H7 (cell line): Measurements from ENCODE around the gene DCST1. TPM values are rescaled to one million over a fixed set of nuclear protein-coding genes. Genes with fewer than 3 reads are reported as not detected.

ENCODE experiments used
- DNase-seq: peaks from one replicate; pipeline ENCODE4 v3.0.0; 2012
- H3K27me3 ChIP-seq: 2 replicates; pipeline ENCODE4 v1.6.0; 2011; ENCODE audit warnings: mild to moderate bottlenecking, low read length; ENCODE audit not compliant: control insufficient read depth, insufficient read depth
- H3K36me3 ChIP-seq: replicated peaks from 2 replicates; pipeline ENCODE4 v1.5.1; 2011; ENCODE audit warnings: low read length; ENCODE audit not compliant: control insufficient read depth, insufficient read depth
- H3K4me3 ChIP-seq: 2 replicates; pipeline ENCODE4 v1.5.1; 2011; ENCODE audit warnings: low read depth, mild to moderate bottlenecking, control low read depth, low read length, moderate library complexity; ENCODE audit not compliant: insufficient read depth
- total RNA-seq: library from RNA; depleted of rRNA; stranded (reverse); fragments of >200 nt; shearing (Covaris generic); gene quantifications from 2 replicates; pipeline ENCODE4 v1.2.3, GENCODE V29; 2014

DCST1 gene
- total RNA-seq, 1 experiment from 2014 or later = not detected

GRCh38 chr1:155060736-155061135 lies 27.1 kb downstream of the DCST1 start:
- DNase-seq = no peak
- H3K4me3 ChIP-seq = no peak overlapping the region

GRCh38 chr1:155061381-155062150 lies 27.9 kb downstream of the DCST1 start:
- Histone ChIP-seq H3K4me3 (peak overlapping the region; percentile 19; the same call in 1 of the 2 replicates), H3K36me3 (peaks cover 3% of the 10 kb centered on the region), H3K27me3 (peaks cover 9% of the 10 kb centered on the region)
- DNase-seq = peak; percentile 97

More at GRCh38 chr1:155060736-155061135, 27.1 kb downstream of the DCST1 start:
- H3K36me3 ChIP-seq = peaks cover 1% of the 10 kb centered on the region
- peaks cover 9% of the 10 kb centered on the region for H3K27me3 ChIP-seq

DNA sequence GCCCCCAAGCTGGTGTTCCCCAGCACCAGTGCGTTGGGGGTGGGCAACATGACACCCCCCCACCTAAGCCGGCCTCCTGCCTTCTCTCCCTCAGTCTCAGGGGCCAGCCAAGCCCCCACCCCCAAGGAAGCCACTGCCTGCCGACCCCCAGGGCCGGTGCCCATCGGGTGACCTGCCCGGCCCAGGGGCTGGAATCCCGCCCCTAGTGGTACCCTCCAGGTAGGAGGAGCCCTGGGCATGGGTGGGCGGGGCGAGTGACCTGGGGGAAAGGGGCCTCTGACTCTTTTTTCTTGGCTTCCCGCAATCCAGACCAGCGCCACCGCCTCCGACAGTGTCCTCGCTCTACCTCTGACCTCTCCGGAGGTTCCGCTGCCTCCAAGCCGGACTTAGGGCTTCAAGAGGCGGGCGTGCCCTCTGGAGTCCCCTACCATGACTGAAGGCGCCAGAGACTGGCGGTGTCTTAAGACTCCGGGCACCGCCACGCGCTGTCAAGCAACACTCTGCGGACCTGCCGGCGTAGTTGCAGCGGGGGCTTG lies 28.6 kb downstream of the DCST1 start:
- peak; percentile 97 for DNase-seq
- H3K27me3 ChIP-seq = peaks cover 9% of the 10 kb centered on the region
- H3K36me3 ChIP-seq = peaks cover 2% of the 10 kb centered on the region
- H3K4me3 ChIP-seq = peak overlapping the region; percentile 90

DNA sequence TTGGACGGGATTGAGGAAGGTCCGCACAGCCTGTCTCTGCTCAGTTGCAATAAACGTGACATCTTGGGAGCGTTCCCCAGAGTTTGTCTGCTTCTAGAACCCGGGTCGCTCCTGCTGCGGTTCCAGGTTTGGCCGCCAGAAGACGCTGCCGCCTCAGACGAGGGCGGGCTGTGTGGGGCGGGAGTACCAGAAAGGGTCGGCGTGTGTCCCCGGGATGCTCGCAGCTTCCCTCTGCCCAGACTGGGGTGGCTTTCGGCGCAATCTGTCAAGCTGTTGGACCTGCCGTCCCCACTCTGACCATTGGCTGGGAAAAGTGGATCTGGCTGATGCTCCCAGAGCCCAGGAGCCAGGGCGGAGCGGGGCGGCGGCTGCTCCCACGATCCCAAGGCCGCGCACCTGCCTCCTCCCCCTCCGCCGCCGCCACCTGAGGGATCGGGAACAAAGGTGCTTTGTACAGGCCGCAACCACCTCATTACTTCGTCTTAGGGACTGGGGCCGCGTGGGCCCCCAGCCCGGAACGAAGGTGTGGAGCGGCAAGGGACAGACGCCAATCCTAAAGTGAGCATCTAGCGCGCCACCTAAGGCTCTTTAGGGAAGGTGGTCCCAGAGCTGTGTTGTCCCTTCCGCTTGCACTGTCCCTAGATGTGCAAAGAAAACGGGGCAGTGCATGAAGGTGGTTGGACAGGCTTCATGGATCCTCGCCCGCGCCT lies 29.2 kb downstream of the DCST1 start:
- peak; percentile 96 for DNase-seq
- Histone ChIP-seq H3K27me3 (peaks cover 9% of the 10 kb centered on the region), H3K36me3 (peaks cover 2% of the 10 kb centered on the region), H3K4me3 (peak overlapping the region; percentile 90)

DNA sequence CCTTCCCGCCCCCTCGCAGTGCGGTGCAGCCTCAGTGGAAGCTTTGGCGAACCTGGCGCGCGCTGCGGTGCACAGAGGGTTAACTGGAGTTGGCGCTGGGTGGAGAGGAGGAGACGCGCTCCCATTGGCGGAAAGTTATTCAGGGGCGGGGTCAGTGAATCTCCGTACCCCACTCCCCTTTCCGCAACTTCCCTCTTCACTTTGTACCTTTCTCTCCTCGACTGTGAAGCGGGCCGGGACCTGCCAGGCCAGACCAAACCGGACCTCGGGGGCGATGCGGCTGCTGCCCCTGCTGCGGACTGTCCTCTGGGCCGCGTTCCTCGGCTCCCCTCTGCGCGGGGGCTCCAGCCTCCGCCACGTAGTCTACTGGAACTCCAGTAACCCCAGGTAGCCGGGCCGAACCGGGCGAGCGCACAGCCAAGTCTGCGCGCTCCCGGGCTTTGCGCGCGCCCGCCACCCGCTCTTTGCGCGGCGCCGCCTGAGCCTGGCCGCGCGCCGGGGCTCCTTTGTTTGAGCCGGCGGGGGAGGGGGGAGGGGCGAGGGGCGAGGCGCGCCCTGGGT lies 30.0 kb downstream of the DCST1 start, which contains the start of gene EFNA4:
EFNA4 (plus strand) TSS at position 191 of the 561 bp plus-strand sequence; CDS start at position 275, 84 bp downstream.
- H3K36me3 ChIP-seq = peaks cover 3% of the 10 kb centered on the region
- DNase-seq = peak; percentile 98
- peak within 1 kb of the TSS; percentile 90 for H3K4me3 ChIP-seq
- H3K27me3 ChIP-seq = peaks cover 9% of the 10 kb centered on the region

DNA sequence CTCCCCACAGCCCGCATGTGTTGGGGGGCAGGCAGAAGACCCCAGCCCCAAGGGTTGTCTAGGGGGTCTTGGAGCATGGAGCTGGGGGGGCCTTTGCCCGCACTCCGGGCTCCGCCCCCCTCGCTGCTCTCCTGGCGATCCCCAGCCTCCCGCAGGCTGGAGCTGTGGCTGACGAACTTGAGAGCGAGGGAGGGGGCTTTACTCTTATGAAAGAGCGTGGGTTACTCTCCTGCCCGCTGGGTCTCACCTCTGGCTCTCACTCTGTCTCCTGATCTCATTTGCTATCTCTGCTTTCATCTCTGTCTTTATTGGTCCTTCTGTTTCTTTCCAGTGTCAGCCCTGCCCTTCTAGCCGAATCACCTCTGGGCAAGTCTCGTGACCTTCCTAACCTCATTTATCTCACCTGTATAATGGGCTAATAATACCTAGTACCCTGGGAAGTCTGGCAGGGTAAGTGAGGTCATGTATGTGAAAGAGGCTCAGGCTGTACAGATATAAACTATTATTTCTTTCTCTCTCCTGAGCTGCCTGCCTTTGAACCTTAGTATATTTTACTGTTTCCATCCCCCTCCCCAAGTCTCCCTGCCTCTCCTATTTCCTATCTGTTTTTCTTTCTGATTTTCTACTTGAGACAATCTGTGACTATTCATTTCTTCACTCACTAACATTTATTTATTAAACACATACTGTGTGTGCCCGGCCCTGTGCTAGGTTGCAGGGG lies 30.6 kb downstream of the DCST1 start:
- peaks cover 4% of the 10 kb centered on the region for H3K36me3 ChIP-seq
- H3K27me3 ChIP-seq = peaks cover 9% of the 10 kb centered on the region
- DNase-seq = no peak
- peak overlapping the region; percentile 90 for H3K4me3 ChIP-seq

DNA sequence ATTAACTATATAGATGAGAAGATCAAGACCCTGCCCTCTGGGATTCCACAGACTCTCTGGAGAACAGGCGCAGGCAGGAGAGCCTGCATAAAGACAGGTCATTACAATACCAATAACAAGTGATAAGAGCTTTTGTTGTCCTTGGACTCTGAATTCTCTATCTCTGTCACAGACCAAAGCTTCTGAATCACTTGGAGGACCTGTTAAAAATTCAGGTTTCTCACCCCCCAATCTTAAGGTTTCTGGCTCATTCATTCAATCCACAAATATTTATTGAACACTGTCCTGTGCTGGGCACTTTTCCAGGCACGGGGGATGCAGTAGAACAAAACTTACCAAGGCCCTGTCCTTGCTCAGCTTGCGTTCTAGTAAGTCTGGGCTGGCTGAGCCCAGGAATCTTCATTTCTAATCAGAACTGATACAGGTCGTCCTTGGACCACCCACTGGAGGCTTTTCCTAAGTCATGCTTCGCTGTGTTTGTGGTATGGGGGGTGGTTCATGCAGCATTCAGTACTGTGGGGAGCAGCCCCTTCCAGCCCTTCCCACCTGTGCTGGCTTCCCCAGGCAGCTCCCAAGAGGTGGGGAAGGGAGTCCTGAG lies 31.3 kb downstream of the DCST1 start:
- no peak overlapping the region; the same call in 1 of the 2 replicates for H3K4me3 ChIP-seq
- peaks cover 9% of the 10 kb centered on the region for H3K27me3 ChIP-seq
- peak; percentile 49 for DNase-seq
- peaks cover 4% of the 10 kb centered on the region for H3K36me3 ChIP-seq

DNA sequence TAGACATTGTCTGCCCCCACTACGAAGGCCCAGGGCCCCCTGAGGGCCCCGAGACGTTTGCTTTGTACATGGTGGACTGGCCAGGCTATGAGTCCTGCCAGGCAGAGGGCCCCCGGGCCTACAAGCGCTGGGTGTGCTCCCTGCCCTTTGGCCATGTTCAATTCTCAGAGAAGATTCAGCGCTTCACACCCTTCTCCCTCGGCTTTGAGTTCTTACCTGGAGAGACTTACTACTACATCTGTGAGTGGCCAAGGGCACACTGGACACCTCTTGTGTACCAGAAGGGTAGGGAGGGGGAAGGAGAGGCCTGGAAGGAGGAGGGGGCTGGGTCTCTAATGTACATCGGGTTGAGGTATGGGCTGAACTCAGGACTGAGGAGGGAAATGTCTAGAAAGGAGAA lies 33.2 kb downstream of the DCST1 start:
- H3K4me3 ChIP-seq = no peak overlapping the region
- no peak for DNase-seq
- H3K27me3 ChIP-seq = peaks cover 18% of the 10 kb centered on the region
- H3K36me3 ChIP-seq = peaks cover 4% of the 10 kb centered on the region

GRCh38 chr1:155068599-155068998 lies 35.0 kb downstream of the DCST1 start:
- no peak overlapping the region for H3K4me3 ChIP-seq
- H3K27me3 ChIP-seq = peaks cover 20% of the 10 kb centered on the region
- H3K36me3 ChIP-seq = peaks cover 4% of the 10 kb centered on the region
- no peak for DNase-seq

GRCh38 chr1:155069551-155070157 lies 36.0 kb downstream of the DCST1 start:
- peak; percentile 77 for DNase-seq
- H3K36me3 ChIP-seq = peaks cover 4% of the 10 kb centered on the region
- H3K27me3 ChIP-seq = peaks cover 24% of the 10 kb centered on the region
- no peak overlapping the region; the same call in 1 of the 2 replicates for H3K4me3 ChIP-seq

DNA sequence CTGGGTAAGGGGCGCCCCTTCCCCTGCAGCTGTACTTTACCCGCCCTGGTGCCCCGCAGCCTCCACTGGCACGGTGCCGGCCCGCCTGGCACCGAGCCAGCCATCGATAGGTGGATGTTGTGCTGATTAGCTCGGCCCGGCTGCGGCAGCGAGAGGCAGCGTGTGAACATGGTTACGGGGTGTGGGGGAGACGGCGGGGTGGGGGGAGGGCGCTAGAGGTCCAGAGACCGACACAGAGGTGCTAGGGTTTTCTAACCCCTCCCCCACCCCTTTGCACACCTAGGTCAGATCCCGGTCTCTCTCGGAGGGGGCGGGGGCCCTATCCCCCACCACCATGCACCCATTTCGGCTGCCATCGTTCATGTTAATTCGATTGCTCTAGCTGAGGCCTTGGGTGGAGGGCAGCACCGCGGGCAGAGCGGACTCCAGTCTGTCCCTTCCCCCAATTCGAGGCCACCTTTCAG lies 36.6 kb downstream of the DCST1 start:
- Histone ChIP-seq H3K4me3 (peak overlapping the region; percentile 51), H3K36me3 (peaks cover 4% of the 10 kb centered on the region), H3K27me3 (peaks cover 28% of the 10 kb centered on the region)
- DNase-seq = peak; percentile 72

DNA sequence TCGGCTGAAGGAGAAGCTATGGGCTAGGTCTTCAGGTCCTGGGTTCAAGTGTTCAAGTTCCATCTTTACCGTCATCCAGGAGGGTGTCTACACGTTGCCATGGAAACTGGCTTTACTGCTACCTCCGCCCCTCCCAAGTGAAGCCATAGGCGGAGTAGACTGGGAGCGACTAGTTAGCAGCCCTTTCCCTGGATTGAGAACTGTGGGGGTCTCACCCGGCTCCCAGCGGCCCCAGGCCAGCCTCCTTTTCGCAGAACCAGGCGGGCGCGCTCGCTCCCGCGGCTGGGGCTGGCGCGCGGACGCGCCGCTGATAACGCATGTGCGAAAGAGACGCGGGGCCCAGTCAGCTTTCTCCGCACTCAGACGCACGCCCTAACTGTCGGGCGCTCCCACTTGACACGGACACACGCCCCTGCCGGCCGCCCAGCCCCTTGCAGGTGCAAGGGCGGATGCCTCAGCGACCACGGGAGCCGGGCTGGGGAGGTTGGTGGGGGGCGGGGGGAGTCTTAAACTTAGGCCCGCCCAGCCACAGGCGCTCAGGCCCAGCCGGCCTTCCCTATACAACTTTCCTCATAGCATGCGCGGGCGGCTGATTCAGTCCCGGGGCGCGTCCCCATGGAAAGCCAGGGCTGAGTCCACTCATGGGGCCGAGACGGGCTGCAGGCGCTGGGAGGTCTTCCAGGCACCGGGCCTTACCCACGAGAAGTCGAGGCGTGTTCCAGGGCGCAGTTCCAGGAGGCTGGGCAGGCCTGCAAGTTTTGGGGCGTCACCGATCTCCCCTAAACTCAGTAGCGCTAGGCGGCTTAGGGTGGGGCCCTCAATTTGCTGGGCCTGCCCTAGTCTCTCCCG lies 37.3 kb downstream of the DCST1 start:
- H3K27me3 ChIP-seq = peaks cover 29% of the 10 kb centered on the region

More for the DNA sequence above, 37.3 kb downstream of the DCST1 start:
- H3K36me3 ChIP-seq = peaks cover 4% of the 10 kb centered on the region
- peak; percentile 95 for DNase-seq
- peak overlapping the region; percentile 51 for H3K4me3 ChIP-seq
